Gastroesophageal sphincter (tissue), 4 donors: ENCODE data around the gene SPESP1. TPM values are rescaled to one million over a fixed set of nuclear protein-coding genes. Genes with fewer than 3 reads are reported as not detected.

ENCODE experiments used
- ATAC-seq: fragments of 150-250 bp; one replicate; pipeline ENCODE4 v1.9.1; 2016; ENCODE audit warnings: mild to moderate bottlenecking, moderate library complexity
- H3K27ac ChIP-seq, 4 donors: fragments of 200-600 bp; sonication (generic) in 3 of 4; 1 replicate in 3 of 4; 2 replicates in 1 of 4; pipeline ENCODE4 v1.5.1; 2016 to 2019
- H3K27me3 ChIP-seq: fragments of 200-600 bp; sonication (generic); one replicate; pipeline ENCODE4 v1.5.1; 2019
- H3K36me3 ChIP-seq, 2 donors: fragments of 200-600 bp; sonication (generic); one replicate each; pipeline ENCODE4 v1.5.1; 2019; ENCODE audit warnings: control low read depth in 1 of 2
- H3K4me1 ChIP-seq, 3 donors: fragments of 200-600 bp; sonication (generic); 1 replicate in 2 of 3; 2 replicates in 1 of 3; pipeline ENCODE4 v1.5.1; 2016 to 2019; ENCODE audit warnings: control low read depth in 2 of 3
- H3K4me3 ChIP-seq, 2 donors: fragments of 200-600 bp; sonication (generic); one replicate each; pipeline ENCODE4 v1.5.1; 2019; ENCODE audit warnings: mild to moderate bottlenecking in 1 of 2, moderate library complexity in 1 of 2
- H3K9me3 ChIP-seq, 3 donors: fragments of 200-600 bp; sonication (generic); one replicate each; pipeline ENCODE4 v1.5.1; 2017 to 2019; ENCODE audit warnings: control low read depth in 2 of 3
- EP300 ChIP-seq: sonication (generic); formaldehyde crosslinking; IDR thresholded peaks from one replicate; pipeline ENCODE4 v1.6.1; 2017; ENCODE audit warnings: antibody characterized with exemption, mild to moderate bottlenecking
- POLR2A ChIP-seq, 2 donors: fragments of 450-650 bp; IDR thresholded peaks; one replicate each; pipeline ENCODE4 v1.6.1; 2017; ENCODE audit warnings: antibody characterized with exemption in 2 of 2, mild to moderate bottlenecking in 2 of 2, moderate library complexity in 1 of 2
- POLR2AphosphoS5 ChIP-seq: sonication (generic); formaldehyde crosslinking; IDR thresholded peaks from one replicate; pipeline ENCODE4 v1.6.1; 2017; ENCODE audit warnings: antibody characterized with exemption
- WGBS, 2 donors: methylation state at CpG; one replicate each; pipeline ENCODE4 v1.1.5; 2018; ENCODE audit warnings: low coverage in 1 of 2; 5-methylcytosine and 5-hydroxymethylcytosine counted together
- total RNA-seq, 4 donors: library from RNA; depleted of rRNA; stranded (reverse); fragments of >200 nt; gene quantifications; one replicate each; pipeline ENCODE4 v1.1.0, GENCODE V29; 2016
- TF ChIP-seq, protein P1 (sequence below), 4 experiments: fragments of 200-600 bp in 2 of 4; fragments of 450-650 bp in 2 of 4; sonication (generic) in 1 of 4; IDR thresholded peaks; one replicate each; pipeline ENCODE4 v1.5.1; 2017 to 2019; ENCODE audit warnings: antibody characterized with exemption in 4 of 4, mild to moderate bottlenecking in 2 of 4, moderate library complexity in 2 of 4

SPESP1 gene
- total RNA-seq, 4 donors from 2014 or later: 1.6 to 5.9 (median 2.7) TPM

DNA sequence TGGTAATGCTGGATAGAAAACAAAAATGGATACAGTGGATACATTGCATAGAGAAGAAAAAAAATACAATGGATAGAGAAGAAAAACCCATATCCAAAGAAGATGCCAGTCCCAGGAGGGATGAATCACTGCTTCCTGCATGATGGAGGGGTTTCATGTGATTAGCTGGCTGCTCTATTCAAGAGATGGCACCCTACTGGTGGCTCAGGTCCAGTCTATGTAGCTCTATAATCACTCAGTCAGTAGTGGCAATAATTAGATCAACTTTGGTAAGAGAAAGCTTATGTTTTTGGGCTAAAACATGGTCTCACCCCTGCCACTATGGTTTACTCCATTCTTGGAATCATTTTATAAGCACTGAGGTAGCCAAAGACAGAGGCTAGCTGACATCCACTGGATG is 50.5 kb downstream of the SPESP1 start:
- Histone ChIP-seq H3K36me3 (no peaks in the 10 kb centered on the region), H3K27me3 (no peaks in the 10 kb centered on the region), H3K9me3 (no peaks in the 10 kb centered on the region), H3K27ac (no peak overlapping the region), H3K4me1 (no peaks in the 10 kb centered on the region), H3K4me3 (no peak overlapping the region)
- TF ChIP-seq POLR2AphosphoS5 (no peak), POLR2A (IDR thresholded peaks at IDR 0.05) (no peak), EP300 (no peak)
- TF ChIP-seq, protein P1, sequence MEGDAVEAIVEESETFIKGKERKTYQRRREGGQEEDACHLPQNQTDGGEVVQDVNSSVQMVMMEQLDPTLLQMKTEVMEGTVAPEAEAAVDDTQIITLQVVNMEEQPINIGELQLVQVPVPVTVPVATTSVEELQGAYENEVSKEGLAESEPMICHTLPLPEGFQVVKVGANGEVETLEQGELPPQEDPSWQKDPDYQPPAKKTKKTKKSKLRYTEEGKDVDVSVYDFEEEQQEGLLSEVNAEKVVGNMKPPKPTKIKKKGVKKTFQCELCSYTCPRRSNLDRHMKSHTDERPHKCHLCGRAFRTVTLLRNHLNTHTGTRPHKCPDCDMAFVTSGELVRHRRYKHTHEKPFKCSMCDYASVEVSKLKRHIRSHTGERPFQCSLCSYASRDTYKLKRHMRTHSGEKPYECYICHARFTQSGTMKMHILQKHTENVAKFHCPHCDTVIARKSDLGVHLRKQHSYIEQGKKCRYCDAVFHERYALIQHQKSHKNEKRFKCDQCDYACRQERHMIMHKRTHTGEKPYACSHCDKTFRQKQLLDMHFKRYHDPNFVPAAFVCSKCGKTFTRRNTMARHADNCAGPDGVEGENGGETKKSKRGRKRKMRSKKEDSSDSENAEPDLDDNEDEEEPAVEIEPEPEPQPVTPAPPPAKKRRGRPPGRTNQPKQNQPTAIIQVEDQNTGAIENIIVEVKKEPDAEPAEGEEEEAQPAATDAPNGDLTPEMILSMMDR (IDR thresholded peaks at IDR 0.05): no peak
- no peak for ATAC-seq

DNA sequence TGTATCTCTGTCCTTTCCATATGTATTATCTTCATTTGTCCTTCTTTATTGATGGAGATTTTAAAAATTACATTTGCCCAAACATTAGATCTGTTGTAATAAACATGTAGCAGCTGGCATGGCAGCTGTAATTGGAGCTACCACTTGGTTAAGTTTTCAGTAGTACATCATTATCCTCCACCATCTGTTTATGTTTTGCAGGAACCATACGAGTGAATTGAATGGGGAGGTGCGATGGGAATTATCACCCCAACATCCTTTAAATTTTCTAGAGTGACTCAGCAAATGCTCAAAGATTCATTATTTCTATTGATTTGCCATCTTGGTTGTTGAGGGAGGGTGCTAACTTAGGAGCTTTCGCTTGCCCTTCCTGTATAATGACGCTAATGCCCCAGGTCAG is 51.6 kb downstream of the SPESP1 start:
- H3K9me3 ChIP-seq: no peaks in the 10 kb centered on the region
- H3K4me1 ChIP-seq: no peaks in the 10 kb centered on the region
- no peaks in the 10 kb centered on the region for H3K27me3 ChIP-seq
- no peak for ATAC-seq
- TF ChIP-seq, protein P1 (IDR thresholded peaks at IDR 0.05): no peak
- TF ChIP-seq EP300 (no peak), POLR2A (IDR thresholded peaks at IDR 0.05) (no peak)
- H3K4me3 ChIP-seq: no peak overlapping the region
- H3K27ac ChIP-seq: no peak overlapping the region
- H3K36me3 ChIP-seq: no peaks in the 10 kb centered on the region
- 81 to 85% methylated on average over 4 of the region's 4 CpGs for WGBS, 2 donors

GRCh38 chr15:68982976-68983563 is 52.7 kb downstream of the SPESP1 start:
- Histone ChIP-seq H3K4me1 (no peaks in the 10 kb centered on the region), H3K27ac (no peak overlapping the region), H3K36me3 (no peaks in the 10 kb centered on the region), H3K4me3 (no peak overlapping the region), H3K9me3 (no peaks in the 10 kb centered on the region), H3K27me3 (no peaks in the 10 kb centered on the region)
- no peak for ATAC-seq
- WGBS, 2 donors: 85 to 92% methylated on average over 2 of the region's 6 CpGs
- TF ChIP-seq, protein P1 (IDR thresholded peaks at IDR 0.05): no peak
- no peak for TF ChIP-seq POLR2AphosphoS5
- no peak for TF ChIP-seq EP300
- no peak for TF ChIP-seq POLR2A (IDR thresholded peaks at IDR 0.05)

GRCh38 chr15:68983961-68984481 is 53.7 kb downstream of the SPESP1 start:
- Histone ChIP-seq H3K36me3 (no peaks in the 10 kb centered on the region), H3K27ac (no peak overlapping the region), H3K27me3 (no peaks in the 10 kb centered on the region), H3K4me3 (no peak overlapping the region), H3K4me1 (no peaks in the 10 kb centered on the region), H3K9me3 (no peaks in the 10 kb centered on the region)
- TF ChIP-seq EP300 (no peak), POLR2A (IDR thresholded peaks at IDR 0.05) (no peak), POLR2AphosphoS5 (no peak)
- TF ChIP-seq, protein P1 (IDR thresholded peaks at IDR 0.05): no peak
- no peak for ATAC-seq
- WGBS, 2 donors: 52 to 76% methylated on average over 3 of the region's 4 CpGs

DNA sequence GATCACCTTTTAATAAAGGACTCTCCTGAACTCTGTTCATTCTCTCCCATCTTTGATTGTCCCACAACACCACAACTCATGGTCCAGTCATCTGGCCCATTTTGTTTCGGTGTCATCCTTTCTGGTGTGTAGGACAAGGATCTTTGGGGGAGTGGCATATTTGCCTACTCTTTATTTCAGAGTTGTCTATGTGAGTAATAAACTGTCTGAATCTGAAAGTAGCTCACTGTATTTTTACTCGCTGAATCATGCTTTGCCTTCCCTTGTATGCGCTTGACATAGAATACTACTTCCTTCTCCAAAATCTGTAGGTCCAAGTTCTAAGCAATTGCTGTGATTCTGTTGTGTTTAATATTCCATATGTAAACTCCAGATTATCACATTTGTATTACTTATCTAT is 54.3 kb downstream of the SPESP1 start:
- WGBS, 2 donors: 97 to 100% methylated on average over 3 of the region's 3 CpGs
- Histone ChIP-seq H3K4me1 (no peaks in the 10 kb centered on the region), H3K27ac (no peak overlapping the region), H3K9me3 (no peaks in the 10 kb centered on the region), H3K36me3 (no peaks in the 10 kb centered on the region), H3K27me3 (peaks cover 5% of the 10 kb centered on the region), H3K4me3 (no peak overlapping the region)
- ATAC-seq: no peak
- TF ChIP-seq POLR2A (IDR thresholded peaks at IDR 0.05): no peak
- TF ChIP-seq, protein P1 (IDR thresholded peaks at IDR 0.05): no peak
- no peak for TF ChIP-seq EP300
- TF ChIP-seq POLR2AphosphoS5: no peak
